ACC112 (cell line): Measurements from ENCODE around the gene CRLF1.
A peak's percentile ranks its signal among the peaks of the same experiment; 100 is the strongest.
"Not testable (repeated sequence)": the region's sequence is repeated elsewhere in the genome, so short reads cannot be mapped to it uniquely, and the experiment has no call there.

Experiments used
- H2AFZ ChIP-seq: fragments of 200-600 bp; sonication (generic); one replicate; pipeline ENCODE4 v1.6.0; 2017; ENCODE audit warnings: antibody characterized with exemption, low read length; ENCODE audit not compliant: unreplicated experiment
- H3K27ac ChIP-seq: fragments of 200-600 bp; sonication (generic); 2 replicates; pipeline ENCODE4 v1.5.1; 2014; ENCODE audit warnings: low read depth, mild to moderate bottlenecking, antibody characterized with exemption, low read length, moderate library complexity
- H3K27me3 ChIP-seq: fragments of 200-600 bp; sonication (generic); 2 replicates; pipeline ENCODE4 v1.6.1; 2014; ENCODE audit warnings: mild to moderate bottlenecking, antibody characterized with exemption, low read length, moderate library complexity, mixed read lengths; ENCODE audit not compliant: insufficient read depth
- H3K36me3 ChIP-seq: fragments of 200-600 bp; sonication (generic); 2 replicates; pipeline ENCODE4 v1.6.1; 2016; ENCODE audit warnings: mild to moderate bottlenecking, antibody characterized with exemption, low read length, moderate library complexity, mixed read lengths; ENCODE audit not compliant: insufficient read depth
- H3K4me1 ChIP-seq: fragments of 200-600 bp; sonication (generic); one replicate; pipeline ENCODE4 v1.6.1; 2016; ENCODE audit warnings: low read length, mixed read lengths; ENCODE audit not compliant: insufficient read depth, unreplicated experiment, control insufficient read depth
- H3K4me3 ChIP-seq: fragments of 200-600 bp; sonication (generic); 2 replicates; pipeline ENCODE4 v1.5.1; 2014; ENCODE audit warnings: mild to moderate bottlenecking, low read depth, low read length
- H3K79me2 ChIP-seq: fragments of 200-600 bp; sonication (generic); one replicate; pipeline ENCODE4 v1.6.0; 2016; ENCODE audit warnings: low read length; ENCODE audit not compliant: control insufficient read depth, unreplicated experiment, insufficient read depth

CRLF1 gene

GRCh38 chr19:18597809-18598660 lies 8.6 kb downstream of the CRLF1 start:
- Histone ChIP-seq H2AFZ (no peak overlapping the region), H3K27me3 (no peaks in the 10 kb centered on the region), H3K4me1 (no peaks in the 10 kb centered on the region), H3K36me3 (no peaks in the 10 kb centered on the region), H3K79me2 (no peaks in the 10 kb centered on the region), H3K4me3 (no peak overlapping the region), H3K27ac (no peak overlapping the region)

- no peaks in the 10 kb centered on the region for H3K79me2 ChIP-seq
- H2AFZ ChIP-seq = no peak overlapping the region
- H3K4me3 ChIP-seq = no peak overlapping the region
- no peaks in the 10 kb centered on the region for H3K4me1 ChIP-seq
- no peak overlapping the region for H3K27ac ChIP-seq
- no peaks in the 10 kb centered on the region for H3K36me3 ChIP-seq
- H3K27me3 ChIP-seq = no peaks in the 10 kb centered on the region
These were observed 9.8 kb downstream of the CRLF1 start for GRCh38 chr19:18596752-18597157.

GRCh38 chr19:18595475-18595874 lies 11.1 kb downstream of the CRLF1 start:
- H3K4me3 ChIP-seq = no peak overlapping the region
- no peaks in the 10 kb centered on the region for H3K4me1 ChIP-seq
- no peak overlapping the region for H2AFZ ChIP-seq

GRCh38 chr19:18594824-18595373 lies 11.7 kb downstream of the CRLF1 start:
- no peaks in the 10 kb centered on the region for H3K36me3 ChIP-seq
- no peak overlapping the region for H2AFZ ChIP-seq
- H3K4me3 ChIP-seq = peak overlapping the region; percentile 61
- H3K4me1 ChIP-seq = no peaks in the 10 kb centered on the region
- H3K27me3 ChIP-seq = no peaks in the 10 kb centered on the region
- H3K27ac ChIP-seq = no peak overlapping the region
- H3K79me2 ChIP-seq = no peaks in the 10 kb centered on the region

More at GRCh38 chr19:18595475-18595874, 11.1 kb downstream of the CRLF1 start:
- no peaks in the 10 kb centered on the region for H3K27me3 ChIP-seq
- no peaks in the 10 kb centered on the region for H3K36me3 ChIP-seq
- no peak overlapping the region for H3K27ac ChIP-seq
- no peaks in the 10 kb centered on the region for H3K79me2 ChIP-seq

GRCh38 chr19:18594096-18594823 lies 12.3 kb downstream of the CRLF1 start:
- H3K4me1 ChIP-seq = no peaks in the 10 kb centered on the region
- peak overlapping the region; percentile 61 for H3K4me3 ChIP-seq
- H2AFZ ChIP-seq = no peak overlapping the region
- H3K27ac ChIP-seq = no peak overlapping the region
- H3K36me3 ChIP-seq = no peaks in the 10 kb centered on the region
- no peaks in the 10 kb centered on the region for H3K27me3 ChIP-seq
- no peaks in the 10 kb centered on the region for H3K79me2 ChIP-seq

- H3K27ac ChIP-seq = no peak overlapping the region
- no peak overlapping the region for H2AFZ ChIP-seq
- H3K4me3 ChIP-seq = no peak overlapping the region
- no peaks in the 10 kb centered on the region for H3K79me2 ChIP-seq
- no peaks in the 10 kb centered on the region for H3K36me3 ChIP-seq
- H3K4me1 ChIP-seq = no peaks in the 10 kb centered on the region
- H3K27me3 ChIP-seq = no peaks in the 10 kb centered on the region
These were observed 13.1 kb downstream of the CRLF1 start for GRCh38 chr19:18593367-18594095.

- not testable (repeated sequence) for H3K36me3 ChIP-seq, H3K4me3 ChIP-seq, H3K4me1 ChIP-seq, H3K79me2 ChIP-seq, H3K27ac ChIP-seq, H3K27me3 ChIP-seq, H2AFZ ChIP-seq
These were observed 13.9 kb downstream of the CRLF1 start for GRCh38 chr19:18592732-18593131.

GRCh38 chr19:18591735-18592385 lies 14.7 kb downstream of the CRLF1 start:
- peaks cover 5% of the 10 kb centered on the region for H3K4me1 ChIP-seq
- H3K27ac ChIP-seq = no peak overlapping the region
- no peaks in the 10 kb centered on the region for H3K36me3 ChIP-seq

GRCh38 chr19:18590273-18591272 lies 16.0 kb downstream of the CRLF1 start:
- peaks cover 5% of the 10 kb centered on the region for H3K4me1 ChIP-seq
- peak overlapping the region; percentile 89 for H3K4me3 ChIP-seq
- no peaks in the 10 kb centered on the region for H3K36me3 ChIP-seq
- no peaks in the 10 kb centered on the region for H3K27me3 ChIP-seq
- H2AFZ ChIP-seq = no peak overlapping the region
- H3K27ac ChIP-seq = no peak overlapping the region
- H3K79me2 ChIP-seq = no peaks in the 10 kb centered on the region

More at GRCh38 chr19:18591735-18592385, 14.7 kb downstream of the CRLF1 start:
- Histone ChIP-seq H2AFZ (no peak overlapping the region), H3K4me3 (no peak overlapping the region), H3K27me3 (no peaks in the 10 kb centered on the region), H3K79me2 (no peaks in the 10 kb centered on the region)
